Left cardiac atrium (tissue), 4 donors: Measurements from ENCODE around the gene ZNF208. TPM values are rescaled to one million over a fixed set of nuclear protein-coding genes. Genes with fewer than 3 reads are reported as not detected.
A peak's percentile ranks its signal among the peaks of the same experiment; 100 is the strongest.
"Not testable (repeated sequence)": the region's sequence is repeated elsewhere in the genome, so short reads cannot be mapped to it uniquely, and the experiment has no call there.

Source experiments
- ATAC-seq, 2 donors: fragments of 200-7000 bp; cut with Tn5 transposase; one replicate each; pipeline ENCODE4 v1.9.1; 2020; ENCODE audit warnings: mild to moderate bottlenecking in 2 of 2, moderate library complexity in 2 of 2
- DNase-seq: peaks from one replicate; pipeline ENCODE4 v3.0.0-alpha.2; 2020
- intact Hi-C, 2 donors: fragments of 100-400 bp; cut with DNase I; formaldehyde crosslinking; loops; one replicate each; pipeline versions ENCODE4 v1.14.1 to v1.15.1; 2022 to 2023
- total RNA-seq, 2 donors: library from RNA; stranded (reverse); fragmentation: NEBNext Ultra II Directional; extraction: Animal tissue kit (Norgen Biotek cat#: 25700); gene quantifications; one replicate each; pipeline ENCODE4 v1.2.1, GENCODE V29; 2021
- donor health status: DM: no; HTN: yes; CAD: no.
- donor health status: DM: no; HTN: yes; CAD: no; lungs with severe emphysema.
- donor health status: DM: yes; HTN: yes; CAD: no.
- donor health status: Dilated cardiomyopathy.

ZNF208 gene
- total RNA-seq, 2 donors from 2014 or later = 13.0 to 16.7 TPM

DNA sequence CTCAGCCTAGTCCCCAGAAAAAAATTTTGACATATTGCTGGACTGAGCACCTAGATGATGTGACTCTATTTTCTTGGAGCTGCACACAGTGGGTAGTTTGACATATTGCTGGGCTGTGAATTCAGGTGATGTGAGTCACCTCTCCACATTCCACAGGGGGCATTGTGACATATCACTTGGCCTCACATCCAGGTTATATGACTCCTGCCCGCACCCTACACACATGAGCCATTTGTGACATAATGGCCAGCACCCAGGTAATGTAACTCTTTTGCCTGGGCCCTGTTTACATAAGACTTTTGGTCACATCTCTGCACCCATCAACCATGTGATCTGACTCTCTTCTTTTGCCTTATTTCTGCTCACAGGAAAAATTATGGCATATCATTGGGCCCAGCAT lies 119.7 kb downstream of the ZNF208 start:
- intact Hi-C loops = no loop called here
- ATAC-seq (no peak), DNase-seq (no peak)

DNA sequence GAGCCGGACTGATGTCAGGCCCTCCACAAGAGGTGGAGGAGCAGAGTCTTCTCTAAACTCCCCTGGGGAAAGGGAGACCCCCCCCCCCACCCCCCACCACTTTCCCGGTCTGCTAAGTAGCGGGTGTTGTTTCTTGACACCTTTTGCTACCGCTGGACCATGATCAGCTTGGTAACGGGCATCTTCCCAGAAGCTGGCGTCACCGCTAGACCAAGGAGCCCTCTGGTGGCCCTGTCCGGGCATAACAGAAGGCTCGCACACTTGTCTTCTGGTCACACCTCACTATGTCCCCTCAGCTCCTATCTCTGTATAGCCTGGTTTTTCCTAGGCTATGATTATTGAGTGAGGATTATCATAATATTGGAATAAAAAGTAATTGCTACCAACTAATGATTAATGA lies 120.7 kb downstream of the ZNF208 start:
- peak; percentile 37 for DNase-seq
- ATAC-seq, intact Hi-C loops: not testable (repeated sequence)

DNA sequence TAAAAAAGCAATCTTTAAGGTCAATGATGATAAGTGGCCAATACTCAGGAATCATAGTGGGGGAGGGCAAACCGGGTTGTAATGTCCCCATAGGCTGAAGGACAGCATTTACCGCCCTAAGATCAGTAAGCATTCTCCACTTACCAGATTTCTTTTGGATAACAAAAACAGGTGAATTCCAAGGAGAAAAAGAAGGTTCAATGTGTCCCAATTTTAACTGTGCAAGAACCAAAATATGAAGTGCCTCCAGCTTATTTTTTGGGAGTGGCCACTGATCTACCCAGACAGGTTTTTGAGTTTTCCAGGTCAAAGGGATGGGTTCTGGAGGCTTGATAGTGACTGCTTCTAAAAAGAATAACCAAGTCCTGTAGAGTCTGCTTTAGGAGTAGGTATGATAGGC lies 125.2 kb downstream of the ZNF208 start:
- ATAC-seq = not testable (repeated sequence)

DNA sequence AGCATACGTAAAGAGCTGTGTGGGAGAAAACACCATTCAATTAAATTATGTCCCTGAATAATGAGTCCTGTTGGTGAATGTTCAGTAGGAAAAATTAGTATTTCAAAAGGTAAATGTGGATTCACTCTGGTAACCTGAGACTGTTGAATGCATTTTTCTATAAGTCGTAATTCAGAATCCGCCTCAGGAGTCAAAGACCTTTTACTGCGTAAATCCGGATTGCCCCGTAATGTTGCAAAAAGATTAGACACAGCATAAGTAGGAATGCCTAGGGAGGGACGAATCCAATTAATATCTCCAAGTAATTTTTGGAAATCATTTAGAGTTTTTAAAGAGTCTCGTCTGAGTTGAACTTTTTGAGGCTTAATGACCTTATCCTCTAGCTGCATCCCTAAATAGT lies 126.0 kb downstream of the ZNF208 start:
- ATAC-seq = not testable (repeated sequence)

More for the DNA sequence above, 125.2 kb downstream of the ZNF208 start:
- DNase-seq, intact Hi-C loops: not testable (repeated sequence)

DNA sequence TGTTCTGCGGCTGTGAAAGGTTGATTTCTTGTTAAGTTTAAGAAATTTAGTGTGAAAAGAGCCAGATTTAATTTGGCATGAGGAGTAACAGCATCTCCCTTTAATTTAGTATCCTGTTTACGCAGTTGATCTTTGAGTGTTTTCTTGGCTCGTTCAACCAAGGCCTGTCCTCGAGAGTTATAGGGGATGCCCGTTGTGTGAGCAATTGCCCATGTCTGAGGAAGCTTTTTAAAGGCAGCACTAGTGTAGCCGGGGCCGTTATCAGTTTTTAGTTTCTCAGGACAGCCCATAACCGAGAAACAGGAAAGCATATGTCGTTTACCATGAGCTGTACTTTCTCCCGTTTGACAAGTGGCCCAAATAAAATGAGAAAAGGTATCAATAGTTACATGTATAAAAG lies 127.2 kb downstream of the ZNF208 start:
- ATAC-seq (no peak), DNase-seq (no peak)
- intact Hi-C loops = no loop called here

More for the DNA sequence above, 126.0 kb downstream of the ZNF208 start:
- DNase-seq, intact Hi-C loops: not testable (repeated sequence)

Other genes with a start within 250 kb of the ZNF208 start
- 1 to 10 TPM; 7.2 to 9.2 TPM for gene ZNF100, start 243.4 kb downstream of the ZNF208 start, total RNA-seq
- 1 to 10 TPM; 6.5 to 8.6 TPM for gene ZNF43, start 174.8 kb downstream of the ZNF208 start, total RNA-seq
- gene ZNF257, start 41.5 kb upstream of the ZNF208 start, total RNA-seq = 1 to 10 TPM in 1 of 2 donors, under 1 TPM in 1; 0.88 to 1.4 TPM
- 1 to 10 TPM; 2.5 to 3.7 TPM for gene ZNF676, start 186.0 kb upstream of the ZNF208 start, total RNA-seq